Endothelial cell of umbilical vein (primary cell): ENCODE results near the gene CRY1. TPM values are rescaled to one million over a fixed set of nuclear protein-coding genes. Genes with fewer than 3 reads are reported as not detected.

Experiments used
- BruUV-seq: library from RNA; stranded (reverse); fragments of 400-500 nt; replicated peaks from 2 replicates; lab custom pipeline; 2021; lab: Mats Ljungman, UMichigan
- CTCF ChIA-PET: fragments of 300-600, 350-600 bp; sonication (Branson Sonifier 250); formaldehyde crosslinking; loops from one replicate; lab custom pipeline; 2021; ENCODE audit warnings: antibody characterized with exemption, inconsistent platforms; lab: Charles Lee
- POLR2A ChIA-PET: fragments of 300-600, 350-600 bp; sonication (Branson Sonifier 250); formaldehyde crosslinking; loops from one replicate; lab custom pipeline; 2021; ENCODE audit warnings: antibody characterized with exemption, inconsistent platforms; lab: Charles Lee
- DNase-seq: peaks from one replicate; pipeline ENCODE4 v3.0.0-alpha.2; 2011; ENCODE audit warnings: low read depth, low spot score
- FAIRE-seq: peaks from 2 replicates; lab custom pipeline; 2011; peaks lifted over from hg19 to GRCh38; lab: Jason Lieb, UNC
- H2AFZ ChIP-seq: 2 replicates; pipeline ENCODE4 v1.6.0; 2012; ENCODE audit warnings: low read depth, low read length, control low read depth, inconsistent platforms
- H3K27ac ChIP-seq: 2 replicates; pipeline ENCODE4 v1.5.1; 2011; ENCODE audit warnings: low read depth, mild to moderate bottlenecking, control low read depth, low read length, moderate library complexity; ENCODE audit not compliant: insufficient read depth
- H3K27me3 ChIP-seq, 2 experiments: 2 replicates each; pipeline versions ENCODE4 v1.6.0 to v1.6.1; 2011; ENCODE audit warnings: low read length in 2 of 2, mixed read lengths in 1 of 2; ENCODE audit not compliant: control insufficient read depth in 2 of 2, insufficient read depth in 2 of 2
- H3K36me3 ChIP-seq, 2 experiments: 2 replicates in 1 of 2; 3 replicates in 1 of 2; pipeline ENCODE4 v1.5.1; 2011; ENCODE audit warnings: low read length in 2 of 2, mild to moderate bottlenecking in 1 of 2, moderate library complexity in 1 of 2; ENCODE audit not compliant: control insufficient read depth in 2 of 2, insufficient read depth in 2 of 2; ENCODE audit errors: extremely low read depth in 1 of 2
- H3K4me1 ChIP-seq: 3 replicates; pipeline ENCODE4 v1.5.1; 2011; ENCODE audit warnings: mild to moderate bottlenecking, low read length; ENCODE audit not compliant: control insufficient read depth, insufficient read depth; ENCODE audit errors: extremely low read depth
- H3K4me2 ChIP-seq: 2 replicates; pipeline ENCODE4 v1.6.1; 2011; ENCODE audit warnings: low read length, control low read depth, mixed read lengths; ENCODE audit not compliant: insufficient read depth
- H3K4me3 ChIP-seq, 3 experiments: fragments of 200-600 bp in 1 of 3; sonication (generic), shearing (Covaris generic) in 1 of 3; replicated peaks in 1 of 3; 2 replicates each; pipeline ENCODE4 v1.5.1; 2011 to 2016; ENCODE audit warnings: control low read depth in 3 of 3, low read length in 3 of 3, mild to moderate bottlenecking in 2 of 3, inconsistent platforms in 1 of 3, low read depth in 1 of 3, moderate library complexity in 1 of 3; ENCODE audit not compliant: insufficient read depth in 1 of 3
- H3K79me2 ChIP-seq: 2 replicates; pipeline ENCODE4 v1.6.0; 2012; ENCODE audit warnings: low read length, inconsistent platforms; ENCODE audit not compliant: control insufficient read depth, insufficient read depth
- H3K9ac ChIP-seq: replicated peaks from 2 replicates; pipeline ENCODE3; 2011; ENCODE audit warnings: low read length, control low read depth; ENCODE audit not compliant: insufficient read depth; ENCODE audit errors: extremely low read depth
- H3K9me1 ChIP-seq: replicated peaks from 3 replicates; pipeline ENCODE4 v1.6.0; 2011; ENCODE audit warnings: mild to moderate bottlenecking, low read length; ENCODE audit not compliant: control insufficient read depth, insufficient read depth; ENCODE audit errors: extremely low read depth
- H3K9me3 ChIP-seq: replicated peaks from 2 replicates; pipeline ENCODE4 v1.5.1; 2012; ENCODE audit warnings: low read length, inconsistent platforms; ENCODE audit not compliant: control insufficient read depth, insufficient read depth
- H4K20me1 ChIP-seq: replicated peaks from 2 replicates; pipeline ENCODE3; 2011; ENCODE audit warnings: mild to moderate bottlenecking, low read length; ENCODE audit not compliant: control insufficient read depth, insufficient read depth; ENCODE audit errors: extremely low read depth
- EZH2 ChIP-seq: IDR thresholded peaks from 2 replicates; pipeline ENCODE4 v1.6.1; 2012; ENCODE audit warnings: borderline replicate concordance, low read depth, mild to moderate bottlenecking, moderate library complexity, low read length, inconsistent platforms; ENCODE audit not compliant: severe bottlenecking
- FOS ChIP-seq: IDR thresholded peaks from 2 replicates; pipeline ENCODE4 v1.6.1; 2011; ENCODE audit warnings: mild to moderate bottlenecking, low read length, moderate library complexity, borderline replicate concordance; ENCODE audit not compliant: insufficient read depth
- GATA2 ChIP-seq: IDR thresholded peaks from 2 replicates; pipeline ENCODE4 v1.7.0; 2011; ENCODE audit warnings: low read depth, mild to moderate bottlenecking, moderate library complexity, mixed read lengths, low read length; ENCODE audit not compliant: insufficient read length, insufficient read depth
- JUN ChIP-seq: IDR thresholded peaks from 2 replicates; pipeline ENCODE4 v1.6.1; 2011; ENCODE audit warnings: borderline replicate concordance, low read depth; ENCODE audit not compliant: insufficient read length, insufficient read depth
- MYC ChIP-seq: IDR thresholded peaks from one replicate; pipeline ENCODE4 v1.6.1; 2011; ENCODE audit warnings: mild to moderate bottlenecking, low read depth, low read length
- POLR2A ChIP-seq: IDR thresholded peaks from 2 replicates; pipeline ENCODE4 v1.6.1; 2012; ENCODE audit warnings: low read depth, mild to moderate bottlenecking, control low read depth, low read length
- POLR2AphosphoS5 ChIP-seq: IDR thresholded peaks from 2 replicates; pipeline ENCODE4 v1.6.1; 2012; ENCODE audit warnings: low read depth, mild to moderate bottlenecking, control low read depth, low read length, moderate library complexity; ENCODE audit not compliant: insufficient read depth
- dilution Hi-C: fragments of 300-500 bp; cut with MboI; formaldehyde crosslinking; loops from one replicate; pipeline ENCODE4 v1.15.0; 2019; ENCODE audit warnings: low sequenced_read_pairs; ENCODE audit not compliant: extremely low pct_ligation_motif_present
- intact Hi-C: fragments of 100-400 bp; cut with micrococcal nuclease; formaldehyde crosslinking; loops from one replicate; pipeline ENCODE4 v1.10.0; 2022
- polyA plus RNA-seq, 4 experiments: library from polyadenylated mRNA; depleted of rRNA in 3 of 4; stranded (reverse) in 3 of 4; unstranded in 1 of 4; fragments of >200 nt; gene quantifications; 2 replicates each; pipeline versions ENCODE4 v1.2.1 to v1.2.3, GENCODE V29; 2011 to 2012; ENCODE audit warnings: missing spikeins in 1 of 4
- total RNA-seq: library from RNA; stranded (reverse); gene quantifications from 2 replicates; pipeline ENCODE4 v1.2.3, GENCODE V29; 2021
- TF ChIP-seq, protein P1 (sequence below): IDR thresholded peaks from 2 replicates; pipeline ENCODE4 v1.6.1; 2011; ENCODE audit not compliant: insufficient read depth, insufficient read length
- TF ChIP-seq, protein P2 (sequence below), 2 donors: IDR thresholded peaks; 1 replicate in 1 of 2; 2 replicates in 1 of 2; pipeline ENCODE4 v1.5.1; 2011; ENCODE audit warnings: low read length in 2 of 2, mild to moderate bottlenecking in 2 of 2, moderate library complexity in 2 of 2, control low read depth in 1 of 2, inconsistent platforms in 1 of 2, low read depth in 1 of 2; ENCODE audit not compliant: insufficient read depth in 1 of 2; ENCODE audit errors: extremely low read depth in 1 of 2

Gene CRY1
- total and polyA plus RNA-seq, 2 donors (not counting 3 experiments of a cell fraction or from before 2014, with no cell fraction given): 11.4 to 21.0 TPM

DNA sequence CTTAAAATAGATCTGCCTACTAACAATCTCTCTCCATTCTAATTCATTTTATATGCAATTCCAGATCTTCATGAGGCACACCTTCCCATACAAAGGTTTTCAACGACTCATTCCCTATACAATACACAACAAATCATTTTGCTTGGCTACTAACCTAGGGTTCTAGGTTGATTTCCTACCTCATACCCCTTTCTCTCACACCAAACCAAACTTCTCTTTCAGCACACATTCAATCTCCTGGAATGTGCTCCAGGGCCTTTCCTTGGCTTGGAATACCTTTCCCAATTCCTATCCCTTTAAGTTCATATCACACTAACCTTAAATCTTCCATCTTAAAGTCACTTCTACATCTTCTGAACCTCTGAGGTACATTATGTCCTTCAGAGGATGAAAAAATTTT lies 67.7 kb downstream of the CRY1 start:
- no peak for DNase-seq
- no peak overlapping the region for H3K4me3 ChIP-seq
- no peaks in the 10 kb centered on the region for H3K9me1 ChIP-seq
- no peak overlapping the region for H2AFZ ChIP-seq
- no peaks in the 10 kb centered on the region for H3K27me3 ChIP-seq
- no peak overlapping the region for H3K27ac ChIP-seq
- no peaks in the 10 kb centered on the region for H4K20me1 ChIP-seq
- no peaks in the 10 kb centered on the region for H3K9me3 ChIP-seq
- H3K9ac ChIP-seq: no peak overlapping the region
- H3K36me3 ChIP-seq: no peaks in the 10 kb centered on the region
- intact Hi-C loops: loop anchor here (2.0 kb wide), 1 partner anchor 31 kb away; no protein-coding TSS in a partner anchor
- BruUV-seq: no TSS peak
- H3K4me1 ChIP-seq: peaks cover 17% of the 10 kb centered on the region
- dilution Hi-C loops: no loop called here
- no peak for FAIRE-seq
- TF ChIP-seq POLR2A (no peak), MYC (no peak), POLR2AphosphoS5 (no peak), EZH2 (no peak), JUN (no peak), GATA2 (no peak), FOS (no peak)
- TF ChIP-seq, protein P1, sequence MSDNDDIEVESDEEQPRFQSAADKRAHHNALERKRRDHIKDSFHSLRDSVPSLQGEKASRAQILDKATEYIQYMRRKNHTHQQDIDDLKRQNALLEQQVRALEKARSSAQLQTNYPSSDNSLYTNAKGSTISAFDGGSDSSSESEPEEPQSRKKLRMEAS: no peak
- TF ChIP-seq, protein P2, sequence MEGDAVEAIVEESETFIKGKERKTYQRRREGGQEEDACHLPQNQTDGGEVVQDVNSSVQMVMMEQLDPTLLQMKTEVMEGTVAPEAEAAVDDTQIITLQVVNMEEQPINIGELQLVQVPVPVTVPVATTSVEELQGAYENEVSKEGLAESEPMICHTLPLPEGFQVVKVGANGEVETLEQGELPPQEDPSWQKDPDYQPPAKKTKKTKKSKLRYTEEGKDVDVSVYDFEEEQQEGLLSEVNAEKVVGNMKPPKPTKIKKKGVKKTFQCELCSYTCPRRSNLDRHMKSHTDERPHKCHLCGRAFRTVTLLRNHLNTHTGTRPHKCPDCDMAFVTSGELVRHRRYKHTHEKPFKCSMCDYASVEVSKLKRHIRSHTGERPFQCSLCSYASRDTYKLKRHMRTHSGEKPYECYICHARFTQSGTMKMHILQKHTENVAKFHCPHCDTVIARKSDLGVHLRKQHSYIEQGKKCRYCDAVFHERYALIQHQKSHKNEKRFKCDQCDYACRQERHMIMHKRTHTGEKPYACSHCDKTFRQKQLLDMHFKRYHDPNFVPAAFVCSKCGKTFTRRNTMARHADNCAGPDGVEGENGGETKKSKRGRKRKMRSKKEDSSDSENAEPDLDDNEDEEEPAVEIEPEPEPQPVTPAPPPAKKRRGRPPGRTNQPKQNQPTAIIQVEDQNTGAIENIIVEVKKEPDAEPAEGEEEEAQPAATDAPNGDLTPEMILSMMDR (IDR thresholded peaks at IDR 0.05; ENCODE audit: extremely low read depth in 1 of 2, insufficient read depth in 1 of 2, low read depth in 1 of 2, low read length in 2 of 2): no peak
- no peak overlapping the region for H3K4me2 ChIP-seq
- POLR2A ChIA-PET: no interaction called here
- CTCF ChIA-PET: no interaction called here
- H3K79me2 ChIP-seq: peaks cover 13% of the 10 kb centered on the region
